MM.1S (cell line): ENCODE measurements around the gene PHACTR4.
"Not testable (repeated sequence)": the region's sequence is repeated elsewhere in the genome, so short reads cannot be mapped to it uniquely, and the experiment has no call there.

Source experiments
- DNase-seq: peaks from one replicate; pipeline ENCODE4 v3.0.0-alpha.2; 2015
- H2AFZ ChIP-seq: fragments of 300-600 bp; sonication (generic); 2 replicates; pipeline ENCODE4 v1.6.0; 2016; ENCODE audit warnings: antibody characterized with exemption, low read length
- H3F3A ChIP-seq: fragments of 300-600 bp; sonication (generic); 2 replicates; pipeline ENCODE4 v1.6.1; 2016; ENCODE audit warnings: mild to moderate bottlenecking, antibody characterized with exemption, low read length, moderate library complexity, mixed read lengths; ENCODE audit not compliant: insufficient read depth
- H3K27ac ChIP-seq: fragments of 300-600 bp; sonication (generic); 2 replicates; pipeline ENCODE4 v1.5.1; 2016; ENCODE audit warnings: mild to moderate bottlenecking, low read length
- H3K27me3 ChIP-seq: fragments of 300-600 bp; sonication (generic); replicated peaks from 2 replicates; pipeline ENCODE4 v1.6.0; 2016; ENCODE audit warnings: low read length; ENCODE audit not compliant: insufficient read depth
- H3K36me3 ChIP-seq: fragments of 300-600 bp; sonication (generic); replicated peaks from 2 replicates; pipeline ENCODE4 v1.6.1; 2016; ENCODE audit warnings: mild to moderate bottlenecking, low read length, mixed read lengths; ENCODE audit not compliant: insufficient read depth
- H3K4me1 ChIP-seq: fragments of 300-600 bp; sonication (generic); 2 replicates; pipeline ENCODE4 v1.6.1; 2016; ENCODE audit warnings: low read length, mixed read lengths
- H3K4me2 ChIP-seq: fragments of 300-600 bp; sonication (generic); 2 replicates; pipeline ENCODE4 v1.6.0; 2016; ENCODE audit warnings: low read depth, low read length
- H3K4me3 ChIP-seq: fragments of 300-600 bp; sonication (generic); 2 replicates; pipeline ENCODE4 v1.5.1; 2016; ENCODE audit warnings: low read length, mixed read lengths
- H3K79me2 ChIP-seq: fragments of 300-600 bp; sonication (generic); 2 replicates; pipeline ENCODE4 v1.6.1; 2016; ENCODE audit warnings: mixed run types, low read length, mixed read lengths
- H3K9ac ChIP-seq: fragments of 300-600 bp; sonication (generic); 2 replicates; pipeline ENCODE4 v1.6.1; 2016; ENCODE audit warnings: low read length, mixed read lengths
- H3K9me2 ChIP-seq: fragments of 300-600 bp; sonication (generic); replicated peaks from 2 replicates; pipeline ENCODE4 v1.6.1; 2016; ENCODE audit warnings: mild to moderate bottlenecking, low read length, mixed read lengths; ENCODE audit not compliant: insufficient read depth
- H3K9me3 ChIP-seq: fragments of 300-600 bp; sonication (generic); replicated peaks from 2 replicates; pipeline ENCODE4 v1.6.1; 2016; ENCODE audit warnings: mild to moderate bottlenecking, low read length, mixed read lengths; ENCODE audit not compliant: insufficient read depth
- H4K20me1 ChIP-seq: fragments of 300-600 bp; sonication (generic); 2 replicates; pipeline ENCODE4 v1.6.1; 2016; ENCODE audit warnings: mild to moderate bottlenecking, low read length, moderate library complexity, mixed read lengths; ENCODE audit not compliant: insufficient read depth
- EZH2 ChIP-seq: fragments of 300-600 bp; sonication (generic); optimal IDR thresholded peaks from 2 replicates; pipeline ENCODE3; 2017; ENCODE audit warnings: low read depth, mild to moderate bottlenecking, antibody characterized with exemption, low read length, mixed read lengths
- EZH2phosphoT487 ChIP-seq: fragments of 300-600 bp; sonication (generic); IDR thresholded peaks from 2 replicates; pipeline ENCODE4 v1.6.1; 2018; ENCODE audit warnings: antibody characterized with exemption, low read length
- TF ChIP-seq, protein P1 (sequence below): fragments of 300-600 bp; sonication (generic); IDR thresholded peaks from 2 replicates; pipeline ENCODE4 v1.5.1; 2016; ENCODE audit warnings: antibody characterized with exemption, low read length, mixed read lengths

The PHACTR4 gene

GRCh38 chr1:28326515-28326914, 43.0 kb upstream of the PHACTR4 start:
- Histone ChIP-seq H3K9ac (no peak overlapping the region), H4K20me1 (no peaks in the 10 kb centered on the region), H3K9me2 (no peaks in the 10 kb centered on the region), H3F3A (peaks cover 8% of the 10 kb centered on the region), H3K79me2 (peaks cover 6% of the 10 kb centered on the region), H3K9me3 (no peaks in the 10 kb centered on the region), H3K4me1 (peaks cover 3% of the 10 kb centered on the region; the same call in 1 of the 2 replicates), H2AFZ (no peak overlapping the region), H3K27ac (no peak overlapping the region), H3K36me3 (no peaks in the 10 kb centered on the region), H3K4me2 (no peak overlapping the region), H3K4me3 (no peak overlapping the region), H3K27me3 (no peaks in the 10 kb centered on the region)
- no peak for DNase-seq
- TF ChIP-seq, protein P1, sequence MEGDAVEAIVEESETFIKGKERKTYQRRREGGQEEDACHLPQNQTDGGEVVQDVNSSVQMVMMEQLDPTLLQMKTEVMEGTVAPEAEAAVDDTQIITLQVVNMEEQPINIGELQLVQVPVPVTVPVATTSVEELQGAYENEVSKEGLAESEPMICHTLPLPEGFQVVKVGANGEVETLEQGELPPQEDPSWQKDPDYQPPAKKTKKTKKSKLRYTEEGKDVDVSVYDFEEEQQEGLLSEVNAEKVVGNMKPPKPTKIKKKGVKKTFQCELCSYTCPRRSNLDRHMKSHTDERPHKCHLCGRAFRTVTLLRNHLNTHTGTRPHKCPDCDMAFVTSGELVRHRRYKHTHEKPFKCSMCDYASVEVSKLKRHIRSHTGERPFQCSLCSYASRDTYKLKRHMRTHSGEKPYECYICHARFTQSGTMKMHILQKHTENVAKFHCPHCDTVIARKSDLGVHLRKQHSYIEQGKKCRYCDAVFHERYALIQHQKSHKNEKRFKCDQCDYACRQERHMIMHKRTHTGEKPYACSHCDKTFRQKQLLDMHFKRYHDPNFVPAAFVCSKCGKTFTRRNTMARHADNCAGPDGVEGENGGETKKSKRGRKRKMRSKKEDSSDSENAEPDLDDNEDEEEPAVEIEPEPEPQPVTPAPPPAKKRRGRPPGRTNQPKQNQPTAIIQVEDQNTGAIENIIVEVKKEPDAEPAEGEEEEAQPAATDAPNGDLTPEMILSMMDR: no peak
- TF ChIP-seq EZH2phosphoT487 (no peak), EZH2 (no peak)

DNA sequence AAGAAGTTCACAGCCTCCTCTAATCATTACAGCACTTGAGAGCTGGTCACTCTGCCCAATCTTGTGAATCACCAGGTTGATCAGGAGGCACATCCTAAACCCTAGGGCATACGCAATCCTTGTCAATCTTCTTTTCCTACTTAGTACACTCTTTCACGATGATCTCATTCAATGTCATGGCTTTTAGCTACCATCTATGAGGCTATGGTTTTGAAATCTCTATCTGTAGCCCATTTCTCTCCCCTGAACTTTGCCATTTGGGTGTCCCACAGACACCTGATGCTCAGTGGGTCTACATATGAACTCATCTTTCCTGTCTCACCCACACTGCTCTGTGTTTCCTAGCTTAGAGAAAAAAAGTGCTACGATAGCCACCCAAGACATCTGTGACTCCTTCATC, 42.6 kb upstream of the PHACTR4 start:
- Histone ChIP-seq H3K27me3 (no peaks in the 10 kb centered on the region), H3K36me3 (no peaks in the 10 kb centered on the region), H4K20me1 (no peaks in the 10 kb centered on the region), H3K9ac (no peak overlapping the region), H3K9me2 (no peaks in the 10 kb centered on the region), H3K4me2 (no peak overlapping the region), H2AFZ (no peak overlapping the region), H3K27ac (no peak overlapping the region), H3K79me2 (peaks cover 6% of the 10 kb centered on the region), H3K4me3 (no peak overlapping the region), H3K4me1 (peaks cover 3% of the 10 kb centered on the region; the same call in 1 of the 2 replicates), H3F3A (peaks cover 8% of the 10 kb centered on the region), H3K9me3 (no peaks in the 10 kb centered on the region)
- TF ChIP-seq, protein P1: no peak
- TF ChIP-seq EZH2phosphoT487 (no peak), EZH2 (no peak)
- DNase-seq: no peak

GRCh38 chr1:28327431-28327830, 42.1 kb upstream of the PHACTR4 start:
- H3K9me3 ChIP-seq, H3K79me2 ChIP-seq, DNase-seq, H3K27ac ChIP-seq, H3K36me3 ChIP-seq, H3K4me2 ChIP-seq, H3K4me1 ChIP-seq, H2AFZ ChIP-seq, H3K4me3 ChIP-seq, H3K9me2 ChIP-seq, H3K27me3 ChIP-seq, H4K20me1 ChIP-seq, H3K9ac ChIP-seq, H3F3A ChIP-seq: not testable (repeated sequence)

GRCh38 chr1:28328228-28328648, 41.3 kb upstream of the PHACTR4 start:
- H2AFZ ChIP-seq: peak overlapping the region; percentile 47

More at GRCh38 chr1:28328228-28328648, 41.3 kb upstream of the PHACTR4 start:
- H3K36me3 ChIP-seq: no peaks in the 10 kb centered on the region
- H3K4me3 ChIP-seq: peak overlapping the region; percentile 70
- H3K9ac ChIP-seq: no peak overlapping the region
- peaks cover 3% of the 10 kb centered on the region; the same call in 1 of the 2 replicates for H3K4me1 ChIP-seq
- peaks cover 6% of the 10 kb centered on the region for H3K79me2 ChIP-seq
- TF ChIP-seq EZH2phosphoT487: no peak
- TF ChIP-seq, protein P1: no peak
- TF ChIP-seq EZH2: no peak
- H3K27me3 ChIP-seq: no peaks in the 10 kb centered on the region
- H4K20me1 ChIP-seq: no peaks in the 10 kb centered on the region
- peak overlapping the region; percentile 34; the same call in 1 of the 2 replicates for H3K4me2 ChIP-seq
- H3F3A ChIP-seq: peaks cover 8% of the 10 kb centered on the region
- H3K9me2 ChIP-seq: no peaks in the 10 kb centered on the region
- peak overlapping the region; percentile 86; the same call in 1 of the 2 replicates for H3K27ac ChIP-seq
- H3K9me3 ChIP-seq: no peaks in the 10 kb centered on the region
- no peak for DNase-seq
